ENCODE measurements around the gene PTPRM. TPM values are rescaled to one million over a fixed set of nuclear protein-coding genes. Genes with fewer than 3 reads are reported as not detected.

The PTPRM gene
- total RNA-seq, 2 experiments from 2014 or later: 2.1 to 3.0 TPM

DNA sequence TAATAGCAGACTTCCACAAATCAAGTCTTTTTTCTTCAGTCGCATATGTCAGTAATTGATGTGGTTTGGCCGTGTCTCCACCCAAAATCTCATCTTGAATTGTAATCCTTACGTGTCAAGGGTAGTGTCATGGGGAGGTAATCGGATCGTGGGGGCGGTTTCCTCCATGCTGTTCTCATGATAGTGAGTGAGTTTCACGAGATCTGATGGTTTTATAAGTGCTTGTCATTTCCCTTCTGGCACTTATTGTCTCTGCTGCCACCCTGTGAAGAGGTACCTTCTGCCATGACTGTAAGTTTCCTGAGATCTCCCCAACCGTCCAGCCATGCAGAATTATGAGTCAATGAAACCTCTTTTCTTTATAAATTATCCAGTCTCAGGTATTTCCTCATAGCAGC is 478.8 kb downstream of the PTPRM start:
- ChIA-PET POLR2A (no interaction called here), CTCF (no interaction called here)
- peaks cover 2% of the 10 kb centered on the region for H3K4me1 Mint-ChIP-seq (ENCODE audit: low read depth)
- ATAC-seq: no peak
- no peak overlapping the region for H3K27ac Mint-ChIP-seq
- no peaks in the 10 kb centered on the region for H3K36me3 Mint-ChIP-seq (ENCODE audit: low read depth)
- H3K9me3 Mint-ChIP-seq: no peaks in the 10 kb centered on the region
- DNase-seq: peak; percentile 21
- H3K4me3 Mint-ChIP-seq: no peak overlapping the region
- TF ChIP-seq, protein P1, sequence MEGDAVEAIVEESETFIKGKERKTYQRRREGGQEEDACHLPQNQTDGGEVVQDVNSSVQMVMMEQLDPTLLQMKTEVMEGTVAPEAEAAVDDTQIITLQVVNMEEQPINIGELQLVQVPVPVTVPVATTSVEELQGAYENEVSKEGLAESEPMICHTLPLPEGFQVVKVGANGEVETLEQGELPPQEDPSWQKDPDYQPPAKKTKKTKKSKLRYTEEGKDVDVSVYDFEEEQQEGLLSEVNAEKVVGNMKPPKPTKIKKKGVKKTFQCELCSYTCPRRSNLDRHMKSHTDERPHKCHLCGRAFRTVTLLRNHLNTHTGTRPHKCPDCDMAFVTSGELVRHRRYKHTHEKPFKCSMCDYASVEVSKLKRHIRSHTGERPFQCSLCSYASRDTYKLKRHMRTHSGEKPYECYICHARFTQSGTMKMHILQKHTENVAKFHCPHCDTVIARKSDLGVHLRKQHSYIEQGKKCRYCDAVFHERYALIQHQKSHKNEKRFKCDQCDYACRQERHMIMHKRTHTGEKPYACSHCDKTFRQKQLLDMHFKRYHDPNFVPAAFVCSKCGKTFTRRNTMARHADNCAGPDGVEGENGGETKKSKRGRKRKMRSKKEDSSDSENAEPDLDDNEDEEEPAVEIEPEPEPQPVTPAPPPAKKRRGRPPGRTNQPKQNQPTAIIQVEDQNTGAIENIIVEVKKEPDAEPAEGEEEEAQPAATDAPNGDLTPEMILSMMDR (IDR thresholded peaks at IDR 0.05): no peak
- intact Hi-C loops (cut with micrococcal nuclease): no loop called here
- no peaks in the 10 kb centered on the region for H3K27me3 Mint-ChIP-seq

DNA sequence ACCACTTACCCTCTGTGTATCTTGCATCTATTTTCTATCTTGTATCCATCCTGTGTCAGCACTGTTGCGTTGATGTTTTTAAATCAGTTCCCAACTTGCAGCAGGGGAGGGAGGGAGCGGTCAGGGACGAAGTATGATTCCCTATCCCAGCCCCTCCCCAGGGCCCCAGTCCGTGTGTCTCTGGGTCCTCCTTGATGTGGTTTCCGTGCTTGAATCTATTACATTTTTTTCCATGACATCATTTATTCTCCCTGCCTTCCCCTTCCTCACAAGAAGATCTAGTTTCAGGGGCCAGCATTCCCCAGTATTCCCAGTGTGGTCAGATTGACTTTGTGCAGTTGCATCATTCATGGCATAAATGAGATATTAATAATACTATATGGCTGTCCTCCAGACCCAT is 479.3 kb downstream of the PTPRM start:
- intact Hi-C loops (cut with micrococcal nuclease): no loop called here
- Mint-ChIP-seq H3K27me3 (no peaks in the 10 kb centered on the region), H3K27ac (no peak overlapping the region), H3K4me1 (ENCODE audit: low read depth) (peaks cover 2% of the 10 kb centered on the region), H3K9me3 (no peaks in the 10 kb centered on the region), H3K4me3 (no peak overlapping the region), H3K36me3 (ENCODE audit: low read depth) (no peaks in the 10 kb centered on the region)
- TF ChIP-seq, protein P1 (IDR thresholded peaks at IDR 0.05): no peak
- no peak for DNase-seq
- no peak for ATAC-seq
- POLR2A ChIA-PET: no interaction called here
- CTCF ChIA-PET: no interaction called here

DNA sequence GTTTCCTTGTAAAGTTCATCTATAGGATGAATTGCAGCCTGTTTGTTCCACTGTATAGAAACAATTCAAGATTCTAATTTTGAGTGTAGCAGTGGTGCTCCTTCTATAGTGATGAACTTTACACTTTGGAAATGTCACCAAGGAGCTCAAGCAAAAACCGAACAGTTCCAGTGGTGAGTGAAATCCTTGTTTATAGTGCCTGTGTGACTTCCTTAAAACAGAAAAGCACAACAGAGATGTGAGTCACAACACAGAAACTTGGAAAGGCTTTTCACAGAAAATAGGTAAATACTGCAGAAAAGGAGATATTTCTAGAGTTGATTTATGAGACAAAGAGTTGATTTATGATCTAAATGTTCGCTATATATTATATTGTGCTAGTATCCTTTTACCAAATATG is 482.0 kb downstream of the PTPRM start:
- no peak for ATAC-seq
- no peaks in the 10 kb centered on the region for H3K9me3 Mint-ChIP-seq
- TF ChIP-seq, protein P1 (IDR thresholded peaks at IDR 0.05): no peak
- ChIA-PET POLR2A (no interaction called here), CTCF (no interaction called here)
- no peak overlapping the region for H3K4me3 Mint-ChIP-seq
- no peaks in the 10 kb centered on the region for H3K36me3 Mint-ChIP-seq (ENCODE audit: low read depth)
- DNase-seq: no peak
- H3K4me1 Mint-ChIP-seq (ENCODE audit: low read depth): peaks cover 4% of the 10 kb centered on the region
- intact Hi-C loops (cut with micrococcal nuclease): no loop called here
- no peaks in the 10 kb centered on the region for H3K27me3 Mint-ChIP-seq
- H3K27ac Mint-ChIP-seq: no peak overlapping the region

GRCh38 chr18:8050616-8051329 is 483.7 kb downstream of the PTPRM start:
- Mint-ChIP-seq H3K4me1 (ENCODE audit: low read depth) (peaks cover 4% of the 10 kb centered on the region), H3K27ac (no peak overlapping the region), H3K36me3 (ENCODE audit: low read depth) (no peaks in the 10 kb centered on the region), H3K4me3 (no peak overlapping the region), H3K9me3 (no peaks in the 10 kb centered on the region), H3K27me3 (no peaks in the 10 kb centered on the region)
- CTCF ChIA-PET: no interaction called here
- POLR2A ChIA-PET: no interaction called here
- TF ChIP-seq, protein P1 (IDR thresholded peaks at IDR 0.05): no peak
- ATAC-seq: no peak
- no peak for DNase-seq
- intact Hi-C loops (cut with micrococcal nuclease): no loop called here

- Mint-ChIP-seq H3K9me3 (no peaks in the 10 kb centered on the region), H3K36me3 (ENCODE audit: low read depth) (no peaks in the 10 kb centered on the region), H3K27ac (no peak overlapping the region), H3K27me3 (no peaks in the 10 kb centered on the region), H3K4me3 (no peak overlapping the region), H3K4me1 (ENCODE audit: low read depth) (peaks cover 4% of the 10 kb centered on the region)
- DNase-seq (no peak), ATAC-seq (no peak)
- CTCF ChIA-PET: no interaction called here
- TF ChIP-seq, protein P1 (IDR thresholded peaks at IDR 0.05): no peak
- intact Hi-C loops (cut with micrococcal nuclease): no loop called here
- POLR2A ChIA-PET: no interaction called here
Measured at GRCh38 chr18:8051453-8051852, 484.3 kb downstream of the PTPRM start.

All from activated CD8-positive, alpha-beta T cell treated with anti-CD3 and anti-CD28 coated beads for 36 hours (primary cell).